ENCODE data around the gene LACTB. TPM values are rescaled to one million over a fixed set of nuclear protein-coding genes. Genes with fewer than 3 reads are reported as not detected.
A peak's percentile ranks its signal among the peaks of the same experiment; 100 is the strongest.

The LACTB gene
- total and polyA plus RNA-seq, 2 of the 13 experiments (the other 11 are each of a cell fraction or from before 2014, with no cell fraction given): 14.8 to 23.0 TPM

DNA sequence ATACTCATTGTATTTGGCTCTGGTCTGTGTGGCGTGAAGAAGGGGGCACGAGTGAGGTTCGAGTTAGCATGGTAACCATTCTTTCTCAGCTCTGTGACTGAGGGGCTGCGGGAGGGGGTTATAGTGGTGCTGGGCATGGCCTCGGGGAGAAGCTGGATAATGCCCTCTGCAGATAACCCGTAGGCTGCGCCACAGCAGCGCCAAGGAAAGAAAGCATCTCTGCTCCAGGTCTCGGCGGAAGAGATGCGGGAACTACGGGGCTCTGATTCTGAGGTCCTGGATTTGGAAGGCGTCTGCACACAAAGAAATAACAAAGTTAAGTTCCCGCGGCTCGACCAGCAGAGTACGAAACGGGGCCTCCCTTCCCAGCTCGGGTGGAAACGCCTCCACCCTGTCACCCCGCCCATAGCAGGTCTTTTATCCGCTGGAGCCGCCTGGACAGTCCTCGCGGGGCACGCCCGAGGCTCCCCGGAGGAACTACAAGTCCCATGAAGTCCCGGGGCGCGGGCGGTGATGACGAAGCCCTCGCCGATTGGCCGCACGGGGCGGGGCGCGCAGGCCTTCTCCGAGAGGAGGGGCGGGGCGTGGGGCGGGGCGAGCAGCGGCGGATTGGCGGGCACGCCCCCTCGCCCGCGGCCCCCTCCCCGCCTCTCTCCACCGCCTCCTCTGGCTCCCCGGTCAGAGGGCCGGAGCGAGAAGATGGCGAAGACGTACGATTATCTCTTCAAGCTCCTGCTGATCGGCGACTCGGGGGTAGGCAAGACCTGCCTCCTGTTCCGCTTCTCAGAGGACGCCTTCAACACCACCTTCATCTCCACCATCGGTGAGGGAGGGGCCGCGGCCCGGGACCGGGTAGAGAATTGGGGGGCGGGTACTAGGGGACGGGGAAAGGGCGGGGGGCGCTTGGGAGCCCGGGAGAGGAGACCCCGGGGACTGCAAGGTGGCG is 67.5 kb downstream of the LACTB start, which contains the start of gene RAB8B (continued):
- TF ChIP-seq KAT2B (IDR thresholded peaks at IDR 0.05; ENCODE audit: borderline replicate concordance, low read depth, low read length): no peak
- no peak for TF ChIP-seq ISX (CRISPR knock-in tag; conservative IDR thresholded peaks at IDR 0.05)
- TF ChIP-seq MZF1 (CRISPR knock-in tag; IDR thresholded peaks at IDR 0.05; ENCODE audit: borderline replicate concordance): no peak
- TF ChIP-seq, protein P1, sequence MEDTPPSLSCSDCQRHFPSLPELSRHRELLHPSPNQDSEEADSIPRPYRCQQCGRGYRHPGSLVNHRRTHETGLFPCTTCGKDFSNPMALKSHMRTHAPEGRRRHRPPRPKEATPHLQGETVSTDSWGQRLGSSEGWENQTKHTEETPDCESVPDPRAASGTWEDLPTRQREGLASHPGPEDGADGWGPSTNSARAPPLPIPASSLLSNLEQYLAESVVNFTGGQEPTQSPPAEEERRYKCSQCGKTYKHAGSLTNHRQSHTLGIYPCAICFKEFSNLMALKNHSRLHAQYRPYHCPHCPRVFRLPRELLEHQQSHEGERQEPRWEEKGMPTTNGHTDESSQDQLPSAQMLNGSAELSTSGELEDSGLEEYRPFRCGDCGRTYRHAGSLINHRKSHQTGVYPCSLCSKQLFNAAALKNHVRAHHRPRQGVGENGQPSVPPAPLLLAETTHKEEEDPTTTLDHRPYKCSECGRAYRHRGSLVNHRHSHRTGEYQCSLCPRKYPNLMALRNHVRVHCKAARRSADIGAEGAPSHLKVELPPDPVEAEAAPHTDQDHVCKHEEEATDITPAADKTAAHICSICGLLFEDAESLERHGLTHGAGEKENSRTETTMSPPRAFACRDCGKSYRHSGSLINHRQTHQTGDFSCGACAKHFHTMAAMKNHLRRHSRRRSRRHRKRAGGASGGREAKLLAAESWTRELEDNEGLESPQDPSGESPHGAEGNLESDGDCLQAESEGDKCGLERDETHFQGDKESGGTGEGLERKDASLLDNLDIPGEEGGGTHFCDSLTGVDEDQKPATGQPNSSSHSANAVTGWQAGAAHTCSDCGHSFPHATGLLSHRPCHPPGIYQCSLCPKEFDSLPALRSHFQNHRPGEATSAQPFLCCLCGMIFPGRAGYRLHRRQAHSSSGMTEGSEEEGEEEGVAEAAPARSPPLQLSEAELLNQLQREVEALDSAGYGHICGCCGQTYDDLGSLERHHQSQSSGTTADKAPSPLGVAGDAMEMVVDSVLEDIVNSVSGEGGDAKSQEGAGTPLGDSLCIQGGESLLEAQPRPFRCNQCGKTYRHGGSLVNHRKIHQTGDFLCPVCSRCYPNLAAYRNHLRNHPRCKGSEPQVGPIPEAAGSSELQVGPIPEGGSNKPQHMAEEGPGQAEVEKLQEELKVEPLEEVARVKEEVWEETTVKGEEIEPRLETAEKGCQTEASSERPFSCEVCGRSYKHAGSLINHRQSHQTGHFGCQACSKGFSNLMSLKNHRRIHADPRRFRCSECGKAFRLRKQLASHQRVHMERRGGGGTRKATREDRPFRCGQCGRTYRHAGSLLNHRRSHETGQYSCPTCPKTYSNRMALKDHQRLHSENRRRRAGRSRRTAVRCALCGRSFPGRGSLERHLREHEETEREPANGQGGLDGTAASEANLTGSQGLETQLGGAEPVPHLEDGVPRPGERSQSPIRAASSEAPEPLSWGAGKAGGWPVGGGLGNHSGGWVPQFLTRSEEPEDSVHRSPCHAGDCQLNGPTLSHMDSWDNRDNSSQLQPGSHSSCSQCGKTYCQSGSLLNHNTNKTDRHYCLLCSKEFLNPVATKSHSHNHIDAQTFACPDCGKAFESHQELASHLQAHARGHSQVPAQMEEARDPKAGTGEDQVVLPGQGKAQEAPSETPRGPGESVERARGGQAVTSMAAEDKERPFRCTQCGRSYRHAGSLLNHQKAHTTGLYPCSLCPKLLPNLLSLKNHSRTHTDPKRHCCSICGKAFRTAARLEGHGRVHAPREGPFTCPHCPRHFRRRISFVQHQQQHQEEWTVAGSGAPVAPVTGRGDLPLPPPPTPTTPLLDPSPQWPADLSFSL (CRISPR knock-in tag; IDR thresholded peaks at IDR 0.05): no peak
- TF ChIP-seq CHD4 (IDR thresholded peaks at IDR 0.05; ENCODE audit: borderline replicate concordance, low read length): no peak
- TF ChIP-seq ZNF382 (CRISPR knock-in tag; IDR thresholded peaks at IDR 0.05; ENCODE audit: borderline replicate concordance): no peak
- TF ChIP-seq ZNF883 (CRISPR knock-in tag; IDR thresholded peaks at IDR 0.05; ENCODE audit: not compliant biosample characterization): no peak
- TF ChIP-seq RNF2 (conservative IDR thresholded peaks at IDR 0.05; ENCODE audit: low read depth): no peak
- peak; percentile 55 for TF ChIP-seq ZMYM4 (CRISPR knock-in tag; IDR thresholded peaks at IDR 0.05)
- no peak for TF ChIP-seq SMAD1 (CRISPR knock-in tag; IDR thresholded peaks at IDR 0.05; ENCODE audit: borderline replicate concordance, low read depth)
- no peak for TF ChIP-seq ZNF142 (CRISPR knock-in tag; IDR thresholded peaks at IDR 0.05)
- TF ChIP-seq HIVEP1 (CRISPR knock-in tag; IDR thresholded peaks at IDR 0.05): no peak
- no peak for TF ChIP-seq ZNF562 (CRISPR knock-in tag; IDR thresholded peaks at IDR 0.05; ENCODE audit: borderline replicate concordance)
- no peak for TF ChIP-seq ZNF296 (CRISPR knock-in tag; conservative IDR thresholded peaks at IDR 0.05)
- TF ChIP-seq ZNF83 (CRISPR knock-in tag; IDR thresholded peaks at IDR 0.05; ENCODE audit: borderline replicate concordance): no peak
- TF ChIP-seq ZBTB20 (CRISPR knock-in tag; IDR thresholded peaks at IDR 0.05; ENCODE audit: borderline replicate concordance, low read depth): no peak
- TF ChIP-seq DR1 (CRISPR knock-in tag; IDR thresholded peaks at IDR 0.05): no peak

Data from HepG2 (cell line).